BLaER1 treated with 17β-estradiol and CSF1 and Interleukin-3, amounts not matched to agents 10 nM and 100 nM (cell line): ENCODE measurements around the gene ATP1A1.

ENCODE experiments used
- H3K27ac ChIP-seq, 11 experiments: shearing (Covaris generic); formaldehyde crosslinking; 2 replicates each; pipeline ENCODE4 v1.8.1; 2022
- H3K27me3 ChIP-seq, 11 experiments: shearing (Covaris generic); formaldehyde crosslinking; 2 replicates each; pipeline ENCODE4 v1.8.1; 2022
- H3K36me3 ChIP-seq, 11 experiments: shearing (Covaris generic); formaldehyde crosslinking; 2 replicates each; pipeline ENCODE4 v1.8.1; 2022
- H3K4me1 ChIP-seq, 10 experiments: shearing (Covaris generic); formaldehyde crosslinking; 2 replicates each; pipeline ENCODE4 v1.8.1; 2022
- H3K4me2 ChIP-seq, 11 experiments: shearing (Covaris generic); formaldehyde crosslinking; 2 replicates each; pipeline ENCODE4 v1.8.1; 2022
- H3K4me3 ChIP-seq, 10 experiments: shearing (Covaris generic); formaldehyde crosslinking; 2 replicates each; pipeline ENCODE4 v1.8.1; 2022
- H3K9ac ChIP-seq, 11 experiments: shearing (Covaris generic); formaldehyde crosslinking; 2 replicates each; pipeline ENCODE4 v1.8.1; 2022
- H3K9me3 ChIP-seq, 11 experiments: shearing (Covaris generic); formaldehyde crosslinking; replicated peaks in 1 of 11; 2 replicates each; pipeline ENCODE4 v1.8.1; 2022
- H4K20me1 ChIP-seq, 11 experiments: shearing (Covaris generic); formaldehyde crosslinking; 2 replicates each; pipeline ENCODE4 v1.8.1; 2022
- Cebpa-rat ChIP-seq, 11 experiments: shearing (Covaris generic); IDR thresholded peaks; 2 replicates each; pipeline ENCODE4 v1.8.1; 2022

ATP1A1 gene

GRCh38 chr1:116374353-116375147 is 1.5 kb downstream of the ATP1A1 start:
- H3K4me2 ChIP-seq, result peak overlapping the region; percentile 87 to 99 (median 95)
- H3K4me3 ChIP-seq, result peak overlapping the region; percentile 71 to 90 (median 83)
- peak overlapping the region; percentile 80 to 97 (median 92); a peak in 21 of 22 replicates for H3K27ac ChIP-seq
- H3K27me3 ChIP-seq, result 0 out of 22 replicates have a peak, but pooled peaks cover 0 to 6% (median 0%) of the 10 kb centered on the region in 11 experiments
- H3K4me1 ChIP-seq, result peaks cover 47 to 67% (median 64%) of the 10 kb centered on the region in 10 experiments
- H3K9ac ChIP-seq, result peak overlapping the region; percentile 89 to 98 (median 92)
- no peak for TF ChIP-seq Cebpa-rat (IDR thresholded peaks at IDR 0.05)
- H3K9me3 ChIP-seq, result no peaks in the 10 kb centered on the region
- H3K36me3 ChIP-seq, result peaks cover 0 to 25% (median 6%) of the 10 kb centered on the region in 11 experiments; a peak in 10 of 22 replicates
- H4K20me1 ChIP-seq, result peaks cover 41 to 59% (median 57%) of the 10 kb centered on the region in 11 experiments; a peak in 21 of 22 replicates

- Histone ChIP-seq H3K9ac (peak overlapping the region; percentile 89 to 98 (median 92)), H3K27ac (peak overlapping the region in 9 of 11 experiments; percentile 1 to 97 (median 89); a peak in 13 of 22 replicates), H3K4me2 (peak overlapping the region; percentile 87 to 99 (median 95)), H3K9me3 (no peaks in the 10 kb centered on the region), H4K20me1 (peaks cover 48 to 67% (median 65%) of the 10 kb centered on the region in 11 experiments), H3K4me1 (peaks cover 47 to 75% (median 72%) of the 10 kb centered on the region in 10 experiments), H3K36me3 (peaks cover 0 to 33% (median 6%) of the 10 kb centered on the region in 11 experiments; a peak in 10 of 22 replicates), H3K27me3 (0 out of 22 replicates have a peak, but pooled peaks cover 0 to 6% (median 0%) of the 10 kb centered on the region in 11 experiments), H3K4me3 (peak overlapping the region; percentile 71 to 90 (median 83))
- no peak for TF ChIP-seq Cebpa-rat (IDR thresholded peaks at IDR 0.05)
These were observed 2.3 kb downstream of the ATP1A1 start for GRCh38 chr1:116375148-116375886.

- H3K36me3 ChIP-seq, result peaks cover 0 to 41% (median 6%) of the 10 kb centered on the region in 11 experiments; a peak in 11 of 22 replicates
- peaks cover 47 to 82% (median 80%) of the 10 kb centered on the region in 10 experiments for H3K4me1 ChIP-seq
- peak overlapping the region; percentile 33 to 98 (median 92); a peak in 21 of 22 replicates for H3K9ac ChIP-seq
- no peaks in the 10 kb centered on the region for H3K9me3 ChIP-seq
- no peak for TF ChIP-seq Cebpa-rat (IDR thresholded peaks at IDR 0.05)
- peak overlapping the region; percentile 87 to 99 (median 95) for H3K4me2 ChIP-seq
- H3K27me3 ChIP-seq, result 0 out of 22 replicates have a peak, but pooled peaks cover 0 to 6% (median 0%) of the 10 kb centered on the region in 11 experiments
- H3K27ac ChIP-seq, result peak overlapping the region in 9 of 11 experiments; percentile 9 to 97 (median 42); a peak in 14 of 22 replicates
- H4K20me1 ChIP-seq, result peaks cover 56 to 75% (median 73%) of the 10 kb centered on the region in 11 experiments
- H3K4me3 ChIP-seq, result peak overlapping the region; percentile 3 to 90 (median 83); a peak in 13 of 20 replicates
These were observed 3.1 kb downstream of the ATP1A1 start for GRCh38 chr1:116375887-116376728.

- Histone ChIP-seq H3K9ac (peak overlapping the region in 8 of 11 experiments; percentile 33 to 98 (median 91); a peak in 15 of 22 replicates), H3K4me2 (peak overlapping the region; percentile 87 to 99 (median 95)), H3K4me3 (peak overlapping the region in 3 of 10 experiments; percentile 3 to 90 (median 87); a peak in 5 of 20 replicates), H3K27ac (peak overlapping the region in 7 of 11 experiments; percentile 9 to 97 (median 73); a peak in 10 of 22 replicates), H3K27me3 (0 out of 22 replicates have a peak, but pooled peaks cover 0 to 6% (median 0%) of the 10 kb centered on the region in 11 experiments), H4K20me1 (peaks cover 62 to 81% (median 79%) of the 10 kb centered on the region in 11 experiments), H3K9me3 (no peaks in the 10 kb centered on the region), H3K36me3 (peaks cover 0 to 47% (median 6%) of the 10 kb centered on the region in 11 experiments; a peak in 11 of 22 replicates), H3K4me1 (peaks cover 47 to 85% (median 82%) of the 10 kb centered on the region in 10 experiments)
- TF ChIP-seq Cebpa-rat (IDR thresholded peaks at IDR 0.05), result no peak
These were observed 3.7 kb downstream of the ATP1A1 start for GRCh38 chr1:116376729-116377086.

- peak overlapping the region in 4 of 11 experiments; percentile 47 to 91 (median 57); a peak in 10 of 22 replicates for H3K9ac ChIP-seq
- peak overlapping the region; percentile 14 to 98 (median 93) for H3K4me2 ChIP-seq
- H3K27me3 ChIP-seq, result no peaks in the 10 kb centered on the region
- 0 out of 22 replicates have a peak, but pooled peaks of 1 of the 11 experiments have one; percentile 9 for TF ChIP-seq Cebpa-rat (IDR thresholded peaks at IDR 0.05)
- H3K4me3 ChIP-seq, result peak overlapping the region in 4 of 10 experiments; percentile 3 to 41 (median 12); a peak in 3 of 20 replicates
- no peaks in the 10 kb centered on the region for H3K9me3 ChIP-seq
- H4K20me1 ChIP-seq, result peaks cover 73 to 92% (median 90%) of the 10 kb centered on the region in 11 experiments
- H3K36me3 ChIP-seq, result peaks cover 0 to 58% (median 16%) of the 10 kb centered on the region in 11 experiments; a peak in 13 of 22 replicates
- H3K4me1 ChIP-seq, result peaks cover 37 to 85% (median 75%) of the 10 kb centered on the region in 10 experiments
- peak overlapping the region in 10 of 11 experiments; percentile 27 to 97 (median 40); a peak in 17 of 22 replicates for H3K27ac ChIP-seq
These were observed 4.8 kb downstream of the ATP1A1 start for GRCh38 chr1:116377541-116378529.

- Histone ChIP-seq H3K9ac (no peak overlapping the region; a peak in 1 of 22 replicates), H3K27me3 (no peaks in the 10 kb centered on the region), H3K4me2 (peak overlapping the region in 7 of 11 experiments; percentile 4 to 98 (median 79); a peak in 12 of 22 replicates), H4K20me1 (peaks cover 87 to 100% (median 100%) of the 10 kb centered on the region in 11 experiments), H3K36me3 (peaks cover 4 to 71% (median 29%) of the 10 kb centered on the region in 11 experiments), H3K4me1 (peaks cover 37 to 97% (median 75%) of the 10 kb centered on the region in 10 experiments), H3K27ac (peak overlapping the region in 3 of 11 experiments; percentile 73 to 97 (median 89); a peak in 3 of 22 replicates), H3K9me3 (no peaks in the 10 kb centered on the region), H3K4me3 (no peak overlapping the region)
- TF ChIP-seq Cebpa-rat (IDR thresholded peaks at IDR 0.05), result no peak
These were observed 6.1 kb downstream of the ATP1A1 start for GRCh38 chr1:116379057-116379630.
